GM18907 (cell line): ENCODE data around the gene DYNC2H1.

Experiments used
- ATAC-seq: cut with Tn5 transposase; IDR thresholded peaks from one replicate; pipeline ENCODE4 v1.9.1; 2021; ENCODE audit warnings: mild to moderate bottlenecking, moderate library complexity; ENCODE audit not compliant: unreplicated experiment

Gene DYNC2H1

GRCh38 chr11:103520792-103521191 is 411.6 kb downstream of the DYNC2H1 start:
- ATAC-seq, result no peak

- no peak for ATAC-seq
Measured at GRCh38 chr11:103525069-103525468, 415.8 kb downstream of the DYNC2H1 start.

GRCh38 chr11:103528046-103528445 is 418.8 kb downstream of the DYNC2H1 start:
- no peak for ATAC-seq

GRCh38 chr11:103528596-103528995 is 419.4 kb downstream of the DYNC2H1 start:
- no peak for ATAC-seq

- ATAC-seq, result no peak
Measured at GRCh38 chr11:103529181-103529684, 420.0 kb downstream of the DYNC2H1 start.
